A673 (cell line): Measurements from ENCODE around the gene TIAL1. TPM values are rescaled to one million over a fixed set of nuclear protein-coding genes. Genes with fewer than 3 reads are reported as not detected.

Source experiments
- BruUV-seq: library from RNA; stranded (reverse); fragments of 400-500 nt; replicated peaks from 2 replicates; lab custom pipeline; 2021; lab: Mats Ljungman, UMichigan
- CTCF ChIA-PET: fragments of 300-600 bp; sonication (Branson Sonifier 250); formaldehyde crosslinking; loops from one replicate; lab custom pipeline; 2022; ENCODE audit warnings: antibody characterized with exemption; lab: Charles Lee
- POLR2A ChIA-PET: fragments of 300-600 bp; sonication (Branson Sonifier 250); formaldehyde crosslinking; loops from one replicate; lab custom pipeline; 2022; ENCODE audit warnings: antibody characterized with exemption; ENCODE audit not compliant: low non-redundant PET; lab: Charles Lee
- DNase-seq: peaks from one replicate; pipeline ENCODE4 v3.0.0-alpha.2; 2015; ENCODE audit warnings: low spot score
- H3K27ac ChIP-seq: fragments of 200-600 bp; sonication (generic); 2 replicates; pipeline ENCODE4 v1.5.1; 2016; ENCODE audit warnings: mixed run types, low read depth, mild to moderate bottlenecking, mixed read lengths, antibody characterized with exemption, low read length; ENCODE audit not compliant: poor library complexity, severe bottlenecking
- H3K27me3 ChIP-seq: fragments of 200-600 bp; sonication (generic); replicated peaks from 2 replicates; pipeline ENCODE4 v1.6.1; 2017; ENCODE audit warnings: mixed run types, low read depth, mild to moderate bottlenecking, mixed read lengths, antibody characterized with exemption, low read length; ENCODE audit not compliant: insufficient read depth, poor library complexity
- H3K36me3 ChIP-seq: fragments of 200-600 bp; sonication (generic); 2 replicates; pipeline ENCODE4 v1.6.1; 2016; ENCODE audit warnings: mixed run types, mild to moderate bottlenecking, mixed read lengths, antibody characterized with exemption, low read length; ENCODE audit not compliant: insufficient read depth, poor library complexity, severe bottlenecking
- H3K4me1 ChIP-seq: fragments of 200-600 bp; sonication (generic); 2 replicates; pipeline ENCODE4 v1.6.1; 2017; ENCODE audit warnings: mixed run types, mild to moderate bottlenecking, mixed read lengths, antibody characterized with exemption, low read length; ENCODE audit not compliant: insufficient read depth, poor library complexity, severe bottlenecking
- H3K4me3 ChIP-seq: fragments of 200-600 bp; sonication (generic); 2 replicates; pipeline ENCODE4 v1.5.1; 2016; ENCODE audit warnings: low read depth, mixed run types, mild to moderate bottlenecking, mixed read lengths, low read length; ENCODE audit not compliant: poor library complexity, severe bottlenecking
- H3K9me3 ChIP-seq: fragments of 200-600 bp; sonication (generic); 2 replicates; pipeline ENCODE4 v1.6.1; 2016; ENCODE audit warnings: mixed run types, low read depth, mild to moderate bottlenecking, mixed read lengths, antibody characterized with exemption, low read length; ENCODE audit not compliant: poor library complexity, severe bottlenecking
- CTCF ChIP-seq: fragments of 300-800, 200-600 bp; sonication (generic); conservative IDR thresholded peaks from 2 replicates; pipeline ENCODE4 v1.5.1; 2017; ENCODE audit warnings: low read depth, mild to moderate bottlenecking, antibody characterized with exemption, low read length, moderate library complexity, mixed read lengths
- EZH2 ChIP-seq: fragments of 200-600 bp; sonication (generic); IDR thresholded peaks from 2 replicates; pipeline ENCODE4 v1.6.1; 2017; ENCODE audit warnings: borderline replicate concordance, low read depth, mild to moderate bottlenecking, mixed read lengths, antibody characterized with exemption, low read length; ENCODE audit not compliant: poor library complexity, severe bottlenecking
- intact Hi-C: fragments of 100-400 bp; cut with micrococcal nuclease; formaldehyde crosslinking; loops from one replicate; pipeline ENCODE4 v1.10.0; 2022; ENCODE audit not compliant: unreplicated experiment
- total RNA-seq: library from RNA; stranded (reverse); gene quantifications from 2 replicates; pipeline ENCODE4 v1.2.3, GENCODE V29; 2021

Gene TIAL1
- total RNA-seq, 1 experiment from 2014 or later: 199 TPM

GRCh38 chr10:119640875-119641526 lies 44.2 kb upstream of the TIAL1 start:
- intact Hi-C loops: no loop called here
- POLR2A ChIA-PET: no interaction called here
- Histone ChIP-seq H3K4me1 (no peaks in the 10 kb centered on the region), H3K27ac (no peak overlapping the region), H3K27me3 (no peaks in the 10 kb centered on the region), H3K4me3 (no peak overlapping the region), H3K36me3 (no peaks in the 10 kb centered on the region), H3K9me3 (no peaks in the 10 kb centered on the region)
- CTCF ChIA-PET: no interaction called here
- DNase-seq: no peak
- no TSS peak for BruUV-seq
- no peak for TF ChIP-seq CTCF
- no peak for TF ChIP-seq EZH2

GRCh38 chr10:119640384-119640783 lies 43.6 kb upstream of the TIAL1 start:
- Histone ChIP-seq H3K4me3 (no peak overlapping the region), H3K27me3 (no peaks in the 10 kb centered on the region), H3K4me1 (no peaks in the 10 kb centered on the region), H3K9me3 (no peaks in the 10 kb centered on the region), H3K27ac (no peak overlapping the region), H3K36me3 (no peaks in the 10 kb centered on the region)
- POLR2A ChIA-PET: no interaction called here
- intact Hi-C loops: no loop called here
- BruUV-seq: no TSS peak
- CTCF ChIA-PET: no interaction called here
- DNase-seq: no peak
- TF ChIP-seq EZH2: no peak
- no peak for TF ChIP-seq CTCF

- no TSS peak for BruUV-seq
- H3K4me1 ChIP-seq: no peaks in the 10 kb centered on the region
- CTCF ChIA-PET: no interaction called here
- no peaks in the 10 kb centered on the region for H3K9me3 ChIP-seq
- POLR2A ChIA-PET: no interaction called here
- no peaks in the 10 kb centered on the region for H3K36me3 ChIP-seq
- no peak overlapping the region for H3K4me3 ChIP-seq
- no peak overlapping the region for H3K27ac ChIP-seq
- DNase-seq: no peak
- no peak for TF ChIP-seq CTCF
- no peak for TF ChIP-seq EZH2
- H3K27me3 ChIP-seq: no peaks in the 10 kb centered on the region
- intact Hi-C loops: no loop called here
Measured at GRCh38 chr10:119638982-119639381, 42.2 kb upstream of the TIAL1 start.
